Measurements from ENCODE around the gene PIKFYVE.

Gene PIKFYVE

GRCh38 chr2:208407667-208408066 lies 141.6 kb downstream of the PIKFYVE start:
- DNase-seq (ENCODE audit: extremely low read depth in 1 of 2, low read depth in 1 of 2) = no peak

All from activated CD8-positive, alpha-beta memory T cell treated with anti-CD3 and anti-CD28 coated beads for 1 hour (primary cell).